GM12892 (cell line): ENCODE measurements around the gene AGER.

Experiments
- DNase-seq: peaks from one replicate; pipeline ENCODE4 v3.0.0; 2011; ENCODE audit not compliant: insufficient read length
- FAIRE-seq: peaks from 2 replicates; lab custom pipeline; 2011; peaks lifted over from hg19 to GRCh38; lab: Jason Lieb, UNC
- POLR2A ChIP-seq: IDR thresholded peaks from 2 replicates; pipeline ENCODE4 v1.6.1; 2011; ENCODE audit warnings: low read depth, low read length, control low read depth

AGER gene

GRCh38 chr6:32132110-32132509 lies 51.9 kb downstream of the AGER start:
- no peak for TF ChIP-seq POLR2A
- no peak for FAIRE-seq
- no peak for DNase-seq

GRCh38 chr6:32131439-32131948 lies 52.6 kb downstream of the AGER start:
- no peak for FAIRE-seq
- DNase-seq, result no peak
- TF ChIP-seq POLR2A, result no peak
